ENCODE data around the gene FBLN7. TPM values are rescaled to one million over a fixed set of nuclear protein-coding genes. Genes with fewer than 3 reads are reported as not detected.

The FBLN7 gene
- total RNA-seq, 1 donor from 2014 or later = 0.60 TPM

- no peak overlapping the region for H3K27ac ChIP-seq (replicated peaks)
- H3K4me3 ChIP-seq = no peak overlapping the region
- no peaks in the 10 kb centered on the region for H3K36me3 ChIP-seq
- H3K4me1 ChIP-seq = no peaks in the 10 kb centered on the region
- peaks cover 24% of the 10 kb centered on the region for H3K27me3 ChIP-seq (ENCODE audit: low read depth)
- no peaks in the 10 kb centered on the region for H3K9me3 ChIP-seq (replicated peaks)
- no peak for TF ChIP-seq CTCF (IDR thresholded peaks at IDR 0.05; ENCODE audit: borderline replicate concordance)
- DNase-seq = no peak
- intact Hi-C loops (cut with micrococcal nuclease) = no loop called here
Observed at GRCh38 chr2:112174383-112174782, 36.2 kb downstream of the FBLN7 start.

- Histone ChIP-seq H3K27me3 (ENCODE audit: low read depth) (peaks cover 33% of the 10 kb centered on the region), H3K9me3 (replicated peaks) (no peaks in the 10 kb centered on the region), H3K4me3 (no peak overlapping the region), H3K27ac (replicated peaks) (no peak overlapping the region), H3K36me3 (no peaks in the 10 kb centered on the region), H3K4me1 (no peaks in the 10 kb centered on the region)
- intact Hi-C loops (cut with micrococcal nuclease) = no loop called here
- DNase-seq = no peak
- TF ChIP-seq CTCF (IDR thresholded peaks at IDR 0.05; ENCODE audit: borderline replicate concordance) = no peak
Observed at GRCh38 chr2:112175333-112175732, 37.1 kb downstream of the FBLN7 start.

GRCh38 chr2:112175958-112176573 lies 37.9 kb downstream of the FBLN7 start:
- H3K36me3 ChIP-seq = no peaks in the 10 kb centered on the region
- H3K9me3 ChIP-seq (replicated peaks) = no peaks in the 10 kb centered on the region
- H3K4me1 ChIP-seq = no peaks in the 10 kb centered on the region
- intact Hi-C loops (cut with micrococcal nuclease) = no loop called here
- TF ChIP-seq CTCF (IDR thresholded peaks at IDR 0.05; ENCODE audit: borderline replicate concordance) = no peak
- peaks cover 41% of the 10 kb centered on the region for H3K27me3 ChIP-seq (ENCODE audit: low read depth)
- H3K27ac ChIP-seq (replicated peaks) = no peak overlapping the region
- no peak for DNase-seq
- no peak overlapping the region for H3K4me3 ChIP-seq

GRCh38 chr2:112181571-112182290 lies 43.5 kb downstream of the FBLN7 start:
- intact Hi-C loops (cut with micrococcal nuclease) = no loop called here
- H3K27ac ChIP-seq (replicated peaks) = no peak overlapping the region

GRCh38 chr2:112182581-112183034 lies 44.4 kb downstream of the FBLN7 start:
- intact Hi-C loops (cut with micrococcal nuclease) = no loop called here
- no peaks in the 10 kb centered on the region for H3K9me3 ChIP-seq (replicated peaks)
- no peak overlapping the region for H3K27ac ChIP-seq (replicated peaks)
- H3K4me3 ChIP-seq = no peak overlapping the region
- H3K36me3 ChIP-seq = no peaks in the 10 kb centered on the region
- no peak for DNase-seq
- H3K4me1 ChIP-seq = no peaks in the 10 kb centered on the region
- TF ChIP-seq CTCF (IDR thresholded peaks at IDR 0.05; ENCODE audit: borderline replicate concordance) = no peak
- H3K27me3 ChIP-seq (ENCODE audit: low read depth) = peaks cover 51% of the 10 kb centered on the region

More at GRCh38 chr2:112181571-112182290, 43.5 kb downstream of the FBLN7 start:
- no peak for DNase-seq
- Histone ChIP-seq H3K4me1 (no peaks in the 10 kb centered on the region), H3K27me3 (ENCODE audit: low read depth) (peaks cover 58% of the 10 kb centered on the region), H3K4me3 (peak overlapping the region; percentile 33), H3K36me3 (no peaks in the 10 kb centered on the region), H3K9me3 (replicated peaks) (no peaks in the 10 kb centered on the region)
- TF ChIP-seq CTCF (IDR thresholded peaks at IDR 0.05; ENCODE audit: borderline replicate concordance) = peak; percentile 11

Measured in left ventricle myocardium inferior (tissue), 1 donor.